Epithelial cell of proximal tubule (primary cell): ENCODE data around the gene B4GALT7. TPM values are rescaled to one million over a fixed set of nuclear protein-coding genes. Genes with fewer than 3 reads are reported as not detected.
"Not testable (repeated sequence)": the region's sequence is repeated elsewhere in the genome, so short reads cannot be mapped to it uniquely, and the experiment has no call there.

ENCODE experiments used
- DNase-seq: peaks from one replicate; pipeline ENCODE4 v3.0.0-alpha.2; 2011; ENCODE audit warnings: low read depth
- H3K4me3 ChIP-seq: 2 replicates; pipeline ENCODE4 v1.5.1; 2011; ENCODE audit warnings: low read depth, mild to moderate bottlenecking, low read length
- CTCF ChIP-seq: conservative IDR thresholded peaks from 2 replicates; pipeline ENCODE4 v1.5.1; 2012; ENCODE audit warnings: low read depth, mild to moderate bottlenecking, low read length
- total RNA-seq: library from RNA; depleted of rRNA; stranded (reverse); fragments of >200 nt; gene quantifications from 2 replicates; pipeline ENCODE4 v1.2.3, GENCODE V29; 2015

The B4GALT7 gene
- total RNA-seq, 1 donor from 2014 or later = 31.5 TPM

- no peak for TF ChIP-seq CTCF
- DNase-seq = no peak
These were observed 11.7 kb downstream of the B4GALT7 start for GRCh38 chr5:177611446-177612214.

GRCh38 chr5:177612215-177612673, 12.3 kb downstream of the B4GALT7 start:
- DNase-seq = no peak
- no peak for TF ChIP-seq CTCF
- H3K4me3 ChIP-seq = no peak overlapping the region

More at GRCh38 chr5:177611446-177612214, 11.7 kb downstream of the B4GALT7 start:
- no peak overlapping the region for H3K4me3 ChIP-seq

GRCh38 chr5:177620560-177620959, 20.6 kb downstream of the B4GALT7 start:
- no peak for TF ChIP-seq CTCF
- H3K4me3 ChIP-seq = no peak overlapping the region
- DNase-seq = no peak

GRCh38 chr5:177624172-177624571, 24.2 kb downstream of the B4GALT7 start:
- DNase-seq = not testable (repeated sequence)

GRCh38 chr5:177630186-177630585, 30.3 kb downstream of the B4GALT7 start:
- not testable (repeated sequence) for DNase-seq, H3K4me3 ChIP-seq

More at GRCh38 chr5:177624172-177624571, 24.2 kb downstream of the B4GALT7 start:
- H3K4me3 ChIP-seq = not testable (repeated sequence)

GRCh38 chr5:177634912-177635311, 35.0 kb downstream of the B4GALT7 start:
- not testable (repeated sequence) for H3K4me3 ChIP-seq, DNase-seq

- not testable (repeated sequence) for DNase-seq
These were observed 45.5 kb downstream of the B4GALT7 start for GRCh38 chr5:177645462-177645861.

GRCh38 chr5:177651235-177651634, 51.3 kb downstream of the B4GALT7 start:
- not testable (repeated sequence) for DNase-seq

More at GRCh38 chr5:177645462-177645861, 45.5 kb downstream of the B4GALT7 start:
- not testable (repeated sequence) for H3K4me3 ChIP-seq

GRCh38 chr5:177657846-177658245, 57.9 kb downstream of the B4GALT7 start:
- not testable (repeated sequence) for DNase-seq, H3K4me3 ChIP-seq

More at GRCh38 chr5:177651235-177651634, 51.3 kb downstream of the B4GALT7 start:
- not testable (repeated sequence) for H3K4me3 ChIP-seq

- not testable (repeated sequence) for DNase-seq, H3K4me3 ChIP-seq
These were observed 58.6 kb downstream of the B4GALT7 start for GRCh38 chr5:177658542-177658941.

Other genes starting within 250 kb of the B4GALT7 start
- gene LMAN2, start 248.5 kb upstream of the B4GALT7 start, total RNA-seq = 252 and 266 TPM in 2 replicates
- gene RGS14, start 242.2 kb upstream of the B4GALT7 start, total RNA-seq = 17.1 and 19.6 TPM in 2 replicates
- not detected in 2 replicates for gene SLC34A1, start 215.7 kb upstream of the B4GALT7 start, total RNA-seq
- not detected in 2 replicates for gene PFN3, start 199.5 kb upstream of the B4GALT7 start, total RNA-seq
- 9.2 and 12.9 TPM in 2 replicates for gene F12, start 190.6 kb upstream of the B4GALT7 start, total RNA-seq
- 66.5 and 95.8 TPM in 2 replicates for gene GRK6, start 173.5 kb upstream of the B4GALT7 start, total RNA-seq
- gene PRR7, start 153.3 kb upstream of the B4GALT7 start, total RNA-seq = 28.4 and 30.9 TPM in 2 replicates
- gene DBN1, start 126.5 kb upstream of the B4GALT7 start, total RNA-seq = 430 and 471 TPM in 2 replicates
- 286 and 420 TPM in 2 replicates for gene PDLIM7, start 102.5 kb upstream of the B4GALT7 start, total RNA-seq
- gene DOK3, start 90.3 kb upstream of the B4GALT7 start, total RNA-seq = 0.36 and 1.5 TPM in 2 replicates
- 162 and 174 TPM in 2 replicates for gene DDX41, start 83.2 kb upstream of the B4GALT7 start, total RNA-seq
- 22.4 and 36.4 TPM in 2 replicates for gene FAM193B, start 45.6 kb upstream of the B4GALT7 start, total RNA-seq
- gene TMED9, start 7.9 kb upstream of the B4GALT7 start, total RNA-seq = 92.0 and 102 TPM in 2 replicates
- gene FAM153A, start 182.8 kb downstream of the B4GALT7 start, total RNA-seq = 0.12 TPM in 1 of 2 replicates, not detected in the other